ENCODE measurements around the gene CDK14.

The CDK14 gene

DNA sequence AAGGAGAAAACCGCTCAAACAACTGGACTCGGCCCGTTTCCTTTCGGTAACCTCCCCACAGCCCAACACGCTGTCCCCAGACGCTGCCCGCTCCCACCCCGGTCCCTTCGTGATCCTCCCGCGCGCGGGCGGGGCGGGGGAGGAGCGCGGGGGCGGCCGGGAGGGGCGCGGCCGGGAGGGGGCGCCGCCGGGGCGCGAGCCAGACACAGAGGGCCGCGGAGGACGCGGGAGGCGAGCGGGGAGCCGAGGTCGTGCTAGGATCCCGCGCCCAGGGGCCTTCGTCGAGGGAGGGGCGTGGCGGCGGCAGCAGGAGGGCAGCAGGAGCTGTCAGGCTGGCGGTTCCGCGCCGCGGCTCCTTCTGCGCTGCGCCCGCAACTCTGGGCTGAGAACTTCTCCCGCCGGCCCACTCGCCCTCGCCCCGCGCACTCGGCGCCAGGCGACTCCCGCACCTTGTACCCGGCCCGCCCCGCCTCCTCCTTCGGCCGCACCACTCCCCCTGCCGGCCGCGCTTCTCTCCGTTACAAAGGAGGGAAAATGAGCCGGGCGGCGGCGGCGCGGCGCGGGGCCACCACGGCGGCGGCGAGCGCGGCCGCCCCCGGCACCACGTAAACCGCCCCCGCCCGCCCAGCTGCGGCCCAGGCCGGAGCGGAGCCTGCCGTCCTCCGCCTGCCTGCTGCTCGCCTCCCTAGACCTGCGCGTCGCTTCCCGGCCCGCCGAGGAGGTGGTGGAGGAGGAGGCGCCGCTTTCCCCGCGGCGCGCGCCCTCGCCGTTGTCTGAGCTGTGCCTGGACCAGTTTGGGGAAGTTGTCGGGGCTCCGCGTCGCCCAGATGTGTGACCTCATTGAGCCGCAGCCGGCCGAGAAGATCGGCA lies at the start of gene CDK14:
Gene CDK14, plus strand, starts transcription at position 521 of the 870 bp plus-strand sequence. Its CDS starts 307 bp downstream, at position 828.
- peak; percentile 46 to 68 for DNase-seq

DNA sequence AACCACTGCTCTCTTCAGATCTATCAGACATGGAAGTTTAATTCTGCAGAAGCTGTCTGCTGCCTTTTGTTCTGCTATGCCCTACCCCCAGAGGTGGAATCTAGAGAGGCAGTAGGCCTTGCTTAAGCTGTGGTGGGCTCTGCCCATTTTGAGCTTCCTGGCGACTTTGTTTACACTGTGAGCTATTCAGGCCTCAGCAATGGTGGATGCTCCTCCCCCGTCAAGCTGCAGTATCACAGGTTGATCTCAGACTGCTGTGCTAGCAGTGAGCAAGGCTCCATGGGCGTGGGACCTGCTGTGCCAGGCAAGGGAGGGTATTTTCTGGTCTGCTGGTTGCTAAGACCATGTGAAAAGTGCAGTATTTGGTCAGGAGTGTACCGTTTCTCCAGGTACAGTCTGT lies 45.1 kb upstream of the CDK14 start:
- DNase-seq: no peak

DNA sequence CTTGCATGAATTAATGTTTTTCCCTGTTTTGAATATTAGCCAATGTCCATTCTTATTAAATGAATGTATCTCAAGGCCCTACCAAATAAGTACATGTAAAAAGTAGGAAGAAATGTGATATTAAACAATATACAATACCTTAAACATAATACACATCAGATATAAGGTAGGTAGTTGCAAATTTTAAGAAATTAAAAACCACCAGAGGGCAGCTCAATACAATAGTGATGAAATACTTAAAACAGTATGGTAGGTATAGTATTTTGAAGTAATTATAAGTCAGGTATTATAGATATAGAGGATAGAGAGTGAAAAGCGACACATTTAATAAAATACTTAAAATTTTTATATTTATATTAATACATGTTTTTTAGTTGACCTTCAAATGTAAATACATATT lies 43.6 kb upstream of the CDK14 start:
- DNase-seq: no peak

DNA sequence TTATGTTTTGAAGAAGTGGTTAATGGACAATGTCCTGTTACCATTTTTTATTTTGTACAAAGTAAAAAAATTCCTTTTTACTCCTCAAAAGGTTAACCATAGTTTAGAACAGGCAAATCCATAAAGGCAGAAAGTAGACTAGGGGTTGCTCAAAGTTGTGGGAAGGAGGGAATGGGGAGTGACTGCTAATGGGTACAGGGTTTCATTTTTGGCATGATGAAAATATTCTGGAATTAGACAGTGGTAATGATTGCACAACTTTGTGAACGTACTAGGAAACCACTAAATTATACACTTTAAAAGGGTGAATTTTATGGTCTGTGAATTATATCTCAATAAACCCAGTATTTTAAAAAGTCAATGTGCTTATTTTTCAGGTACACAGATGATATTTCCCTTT lies 35.4 kb upstream of the CDK14 start:
- no peak for DNase-seq

DNA sequence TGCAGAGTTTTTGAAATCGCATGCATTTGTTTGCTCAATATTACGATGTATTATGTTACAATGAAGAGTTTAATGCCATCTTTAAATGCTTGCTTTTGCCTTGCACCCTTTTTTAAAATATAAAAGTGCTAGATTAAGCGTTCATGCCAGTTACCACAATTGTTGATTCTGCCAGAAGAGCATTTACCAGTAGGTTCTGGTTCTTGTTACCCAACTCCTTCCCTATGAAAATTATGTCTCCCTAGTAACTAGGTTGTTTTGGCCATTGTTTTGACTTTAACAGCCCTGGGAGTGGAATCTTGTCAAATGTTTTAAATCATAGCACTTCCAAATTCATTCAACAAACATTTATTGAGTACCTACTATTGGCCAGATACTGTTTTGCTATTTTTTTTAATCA lies 32.8 kb upstream of the CDK14 start:
- DNase-seq: no peak

DNA sequence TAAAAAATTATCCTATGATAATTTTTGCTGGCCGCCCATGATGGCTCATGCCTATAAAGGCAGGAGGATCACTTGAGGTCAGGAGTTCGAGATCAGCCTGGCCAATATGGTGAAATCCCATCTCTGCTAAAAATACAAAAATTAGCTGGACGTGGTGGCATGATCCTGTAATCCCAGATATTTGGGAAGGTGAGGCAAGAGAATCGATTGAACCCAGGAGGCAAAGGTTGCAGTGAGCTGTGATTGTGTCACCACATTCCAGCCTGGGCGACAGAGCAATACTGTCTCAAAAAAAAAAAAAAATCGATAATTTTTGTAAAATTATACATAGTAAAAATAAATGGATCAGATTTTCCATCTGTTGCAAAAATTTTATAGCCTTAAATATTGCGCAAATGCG lies 31.7 kb upstream of the CDK14 start:
- no peak for DNase-seq

DNA sequence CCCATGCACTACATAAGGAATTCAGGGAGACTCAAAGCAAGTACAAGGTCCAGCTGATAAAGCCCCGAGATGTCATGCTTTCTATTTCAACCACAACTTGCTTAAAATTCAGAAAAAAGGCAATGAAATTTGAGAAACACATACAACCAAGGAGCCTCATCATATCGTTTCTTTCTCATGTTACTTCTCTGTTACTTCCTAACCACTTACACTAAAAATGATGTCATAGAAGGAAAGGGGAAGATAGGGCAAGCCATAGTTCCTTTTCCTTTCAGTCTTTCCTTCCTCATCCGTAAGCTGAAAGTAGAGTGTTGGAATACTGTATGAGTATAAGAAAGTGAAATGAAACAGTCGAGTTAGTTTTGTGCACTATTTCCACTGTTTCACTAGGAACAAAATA lies 27.9 kb upstream of the CDK14 start:
- no peak for DNase-seq

DNA sequence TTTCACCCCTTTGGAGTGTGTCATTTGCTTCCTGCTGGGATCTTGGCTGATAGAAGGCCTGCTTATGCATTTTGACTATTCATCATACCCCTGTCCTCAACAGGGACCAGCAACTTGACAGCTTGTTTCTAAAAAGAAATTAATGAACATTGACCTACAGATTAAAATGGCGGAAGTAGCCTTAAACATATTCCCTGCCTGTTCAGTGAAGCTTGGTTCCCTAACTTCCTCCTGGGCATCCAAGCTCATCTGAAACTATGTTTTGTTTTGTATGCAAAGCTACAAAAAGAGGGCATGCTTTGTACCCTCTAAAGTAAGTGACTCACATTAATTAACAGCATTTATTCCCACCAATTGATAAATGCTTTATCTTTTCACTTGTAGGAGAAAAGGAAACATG lies 26.8 kb upstream of the CDK14 start:
- no peak for DNase-seq

DNA sequence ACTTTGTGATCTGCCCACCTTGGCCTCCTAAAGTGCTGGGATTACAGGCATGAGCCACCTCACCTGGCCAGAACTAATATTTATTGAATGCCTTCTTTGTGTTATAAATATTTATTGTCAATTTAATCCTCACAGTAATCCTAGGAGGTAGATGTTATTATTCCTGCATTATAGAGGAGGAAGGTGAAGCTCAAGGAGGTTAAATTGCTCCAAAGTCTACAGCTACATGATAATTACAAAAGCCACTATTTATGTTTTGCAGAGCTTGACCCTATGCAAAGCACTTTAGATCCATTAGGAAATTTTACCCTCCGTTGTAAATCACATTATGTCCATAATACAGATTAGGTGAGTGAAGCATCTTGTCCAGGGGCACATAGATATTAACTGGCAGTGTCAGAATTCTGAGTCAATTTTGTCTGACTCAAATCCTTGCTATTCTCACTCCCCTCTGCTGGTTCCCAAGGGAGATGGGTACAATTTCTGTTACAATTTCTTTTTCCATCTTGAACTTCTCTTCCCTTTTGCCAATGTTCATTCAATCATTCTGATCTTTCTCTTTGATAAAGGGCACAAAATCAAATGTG lies 25.7 kb upstream of the CDK14 start:
- no peak for DNase-seq

DNA sequence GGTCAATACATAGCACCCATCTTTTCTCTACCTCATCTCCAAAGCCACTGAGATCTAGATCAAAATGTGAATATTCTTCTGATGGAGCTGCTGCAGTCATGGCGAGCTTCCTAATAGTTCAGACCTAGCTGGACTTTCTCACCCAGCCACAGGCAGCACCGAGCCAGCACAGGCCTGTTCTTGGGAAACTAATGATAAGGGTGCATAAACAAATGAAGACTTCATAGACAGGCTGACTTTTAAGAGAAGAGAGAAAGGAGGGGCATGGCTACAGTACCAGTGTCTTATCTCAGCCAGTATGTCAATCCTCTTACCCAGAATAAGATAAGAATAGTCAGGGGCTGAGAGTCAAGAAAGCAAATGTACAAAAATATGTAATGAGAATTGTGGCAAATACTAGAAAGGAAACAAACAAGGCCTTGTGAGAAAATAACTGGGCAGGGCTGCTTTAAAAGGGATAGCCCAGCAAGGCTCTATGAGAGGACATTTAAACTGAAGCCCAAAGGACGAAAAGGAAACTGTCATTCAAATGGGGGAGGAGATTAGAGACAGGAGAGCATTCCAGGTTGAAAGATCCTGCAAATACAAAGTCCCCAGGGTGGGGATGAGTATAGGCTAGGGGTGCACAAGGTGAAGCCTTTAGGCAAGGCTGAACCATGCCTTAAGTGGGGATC lies 21.8 kb upstream of the CDK14 start:
- DNase-seq: no peak

DNA sequence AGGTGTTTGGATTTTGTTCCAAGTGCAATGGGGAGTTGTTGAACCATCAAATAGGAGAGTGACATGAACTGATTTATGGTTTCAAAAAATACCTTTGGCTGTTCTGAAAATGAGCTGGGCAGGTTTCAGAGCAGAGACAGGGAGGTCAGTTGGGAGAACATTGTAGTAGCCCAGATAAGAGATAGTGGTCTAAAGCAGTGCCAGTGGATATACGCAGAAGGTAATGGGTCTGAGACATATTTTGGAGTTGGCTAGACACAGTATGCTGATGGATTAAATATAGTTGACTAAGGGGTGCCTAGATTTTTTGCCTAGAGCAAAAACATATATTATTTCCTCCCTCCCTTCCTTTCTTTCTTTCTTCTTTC lies 21.3 kb upstream of the CDK14 start:
- DNase-seq: no peak

DNA sequence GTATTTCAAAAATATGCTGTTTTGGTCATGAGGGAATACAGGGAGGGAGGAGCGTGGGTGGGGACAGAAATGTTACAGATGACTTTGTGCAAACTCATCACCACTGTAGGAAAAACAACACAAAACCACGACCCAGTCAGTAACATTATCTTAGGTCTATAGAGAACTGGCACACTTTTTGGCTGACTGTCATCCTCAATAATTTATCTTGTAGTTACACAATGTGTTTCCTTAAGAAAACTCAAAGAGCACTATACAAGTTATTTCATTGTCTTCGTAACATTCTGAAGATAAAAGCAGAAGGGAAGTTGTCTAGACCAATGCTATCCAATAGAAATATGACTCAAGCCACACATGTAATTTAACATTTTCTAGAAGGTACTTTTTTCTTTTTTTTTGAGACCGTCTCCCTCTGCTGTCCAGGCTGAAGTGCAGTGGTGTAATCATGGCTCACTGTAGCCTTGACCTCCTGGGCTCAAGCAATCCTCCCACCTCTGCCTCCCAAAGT lies 16.9 kb upstream of the CDK14 start:
- no peak for DNase-seq

DNA sequence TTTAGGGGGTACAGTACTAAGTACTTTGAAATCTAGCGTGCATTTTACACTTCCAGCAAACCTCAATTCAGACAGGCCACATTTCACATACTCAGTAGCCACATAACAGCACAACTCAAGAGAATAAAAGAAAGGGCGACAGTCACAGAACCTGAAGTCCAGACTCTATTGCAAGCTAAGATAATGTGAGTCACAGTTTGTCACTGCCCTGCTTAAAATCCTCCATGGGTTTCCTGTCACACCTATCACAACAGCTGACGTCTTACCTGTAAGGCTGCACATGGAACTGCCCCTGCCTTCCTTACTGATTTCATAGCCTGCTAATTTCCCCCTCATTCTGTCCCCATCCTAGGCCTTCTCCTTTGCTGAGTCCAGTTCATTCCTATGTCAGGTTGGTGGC lies 16.1 kb upstream of the CDK14 start:
- DNase-seq: no peak

DNA sequence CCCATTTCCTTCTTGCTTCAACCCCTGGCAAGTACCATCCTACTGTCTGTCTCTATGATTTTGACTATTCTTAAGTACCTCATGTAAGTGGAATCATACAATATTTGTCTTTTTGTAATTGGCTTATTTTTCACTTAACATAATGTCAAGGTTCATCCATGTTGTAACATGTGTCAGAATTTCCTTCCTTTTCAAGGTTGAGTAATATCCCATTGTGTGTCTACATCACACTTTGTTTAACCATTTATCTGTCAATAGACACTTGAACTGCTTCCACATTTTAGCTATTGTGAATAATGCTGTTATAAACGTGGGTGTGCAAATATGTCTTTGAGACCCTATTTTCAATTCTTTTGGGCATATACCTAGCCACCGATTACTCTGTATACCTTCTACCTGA lies 14.0 kb upstream of the CDK14 start:
- no peak for DNase-seq

DNA sequence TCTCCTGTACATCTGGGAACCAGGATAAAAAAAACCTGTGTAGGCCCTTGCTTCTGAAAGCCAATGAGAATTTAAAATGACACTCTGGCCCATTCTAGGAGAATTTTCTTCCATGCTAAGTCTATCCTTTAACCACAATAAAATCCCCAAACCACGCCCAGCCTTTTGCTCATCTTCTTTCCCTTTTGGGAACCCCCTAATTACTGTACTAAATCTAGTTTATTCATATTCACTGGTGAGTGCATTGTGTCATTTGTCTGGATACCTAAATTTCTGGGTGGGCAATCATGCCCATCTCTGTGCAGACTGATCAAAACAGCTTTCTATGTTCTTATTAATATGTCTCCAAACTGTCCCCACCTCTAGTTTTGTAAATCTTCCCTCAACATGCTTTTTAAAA lies 11.7 kb upstream of the CDK14 start:
- no peak for DNase-seq

DNA sequence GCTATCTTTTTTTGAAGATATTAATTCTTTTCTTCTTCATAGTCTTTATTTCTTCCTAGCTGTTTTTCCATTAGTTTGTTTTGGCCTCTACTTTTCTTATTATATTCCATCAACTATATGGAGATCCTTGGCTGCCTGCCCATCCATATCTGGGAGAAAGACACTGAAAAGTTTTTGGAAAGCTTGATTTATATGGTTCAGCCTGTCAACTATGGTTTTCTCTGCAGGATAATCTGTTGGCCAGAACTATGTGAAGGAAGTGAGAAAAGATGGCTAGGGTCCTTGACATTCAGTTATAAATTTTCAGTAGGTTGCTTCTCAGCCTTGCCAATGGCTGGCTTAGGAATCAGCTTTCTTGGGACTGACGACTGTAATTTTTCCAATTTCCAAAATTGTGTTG lies 10.0 kb upstream of the CDK14 start:
- DNase-seq: no peak

DNA sequence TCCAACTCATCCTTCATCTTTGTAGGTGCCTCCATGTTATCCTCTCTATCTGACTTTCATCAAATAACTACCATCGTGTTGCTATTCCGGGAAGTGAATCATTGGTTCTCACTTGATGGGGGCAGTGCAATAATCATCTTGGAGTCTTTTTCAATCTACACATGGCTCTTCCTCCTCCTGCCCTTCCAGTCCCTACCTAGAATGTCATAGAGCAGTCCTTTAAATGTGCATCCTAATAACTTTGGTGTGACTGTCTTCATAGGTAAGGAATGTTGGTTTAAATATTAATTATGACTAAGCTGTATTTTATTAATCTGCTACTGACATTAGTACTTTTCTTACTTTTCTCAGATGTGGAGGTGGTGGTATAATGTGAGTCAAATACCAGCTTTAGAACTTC lies 8.4 kb upstream of the CDK14 start:
- no peak for DNase-seq

DNA sequence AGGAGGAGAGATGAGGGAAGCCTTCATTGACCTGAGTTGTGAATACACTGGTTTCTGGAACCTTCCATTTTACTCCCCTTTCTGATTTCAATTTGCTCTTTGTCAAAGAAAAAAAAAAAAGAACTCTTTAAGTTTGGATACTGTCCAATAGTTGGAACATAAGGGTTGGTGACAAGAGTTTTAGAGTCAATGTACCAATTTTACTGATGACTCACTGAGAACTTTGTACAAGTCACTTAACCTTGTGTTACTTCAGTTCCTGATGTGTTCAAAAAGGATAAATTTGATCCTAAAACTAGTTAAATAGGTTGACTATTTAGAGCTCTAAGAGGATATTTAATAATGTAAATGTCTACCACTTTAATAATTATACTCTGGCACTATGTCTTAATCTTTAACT lies 4.1 kb upstream of the CDK14 start:
- no peak for DNase-seq

DNA sequence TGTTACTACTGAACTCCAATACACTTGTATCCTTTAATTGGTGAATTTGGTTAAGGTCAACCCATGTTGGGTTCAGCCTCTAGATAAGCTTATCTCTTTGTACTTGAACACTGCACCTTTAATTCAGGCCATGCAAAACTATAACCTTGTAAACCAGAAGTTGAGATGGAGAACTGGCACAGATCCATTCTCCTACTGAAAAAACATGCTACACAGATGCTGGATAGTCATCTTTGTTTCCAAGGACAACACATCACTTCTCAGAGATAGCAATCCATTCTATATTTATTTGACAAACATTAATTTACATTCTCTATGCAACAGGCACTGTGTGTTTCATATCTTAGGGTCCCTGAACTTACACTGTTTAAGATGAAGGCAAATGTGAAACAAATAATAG lies 2.9 kb upstream of the CDK14 start:
- no peak for DNase-seq

DNA sequence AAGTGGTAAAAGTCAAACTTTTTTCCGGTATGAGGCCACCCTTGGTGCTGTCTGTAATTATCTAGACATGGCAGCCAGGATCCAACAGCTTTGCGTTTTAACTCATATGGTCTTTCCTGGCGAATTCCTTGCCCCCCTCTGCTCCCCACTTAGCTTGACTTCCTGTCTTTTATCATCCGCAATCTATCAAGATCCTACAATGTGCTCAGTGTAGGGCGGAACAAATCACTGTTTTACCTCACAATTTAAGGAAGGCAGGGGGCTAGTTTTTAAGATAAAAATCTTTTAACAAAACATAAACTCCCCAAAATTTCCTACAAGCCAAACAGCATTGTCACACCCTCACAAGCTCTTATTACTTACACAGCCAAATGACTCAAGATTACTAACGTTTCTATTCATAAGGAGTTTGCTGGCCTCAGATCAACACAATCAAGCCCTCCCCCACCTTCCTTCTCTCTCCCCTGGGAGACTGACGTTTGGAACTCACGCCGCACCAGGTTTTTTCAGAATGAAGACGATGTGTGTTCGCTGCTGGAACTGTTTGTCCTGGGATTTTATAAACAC lies 1.3 kb upstream of the CDK14 start:
- no peak for DNase-seq

DNA sequence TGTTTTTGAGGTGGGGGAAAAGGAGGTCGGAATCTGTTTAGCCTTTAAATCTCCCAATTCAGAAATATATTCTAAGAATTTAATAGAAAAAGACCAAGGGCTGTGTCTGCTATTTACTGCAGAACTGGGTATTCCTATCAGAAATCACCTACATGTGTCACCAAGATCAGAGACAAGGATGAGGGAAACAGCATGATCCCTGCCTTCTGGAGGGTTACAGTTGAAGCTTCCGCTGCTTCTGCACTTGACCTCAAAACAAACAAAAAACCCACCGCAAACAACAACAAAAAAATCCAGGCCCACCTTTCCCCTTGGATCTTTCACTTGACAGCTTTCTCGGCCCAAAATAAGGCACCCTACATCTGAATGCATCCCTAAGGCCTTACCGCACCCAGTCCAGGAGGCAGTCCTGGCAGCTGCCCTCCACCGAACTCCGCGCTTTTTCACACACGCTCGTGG lies 750 bp upstream of the CDK14 start:
- no peak for DNase-seq

DNA sequence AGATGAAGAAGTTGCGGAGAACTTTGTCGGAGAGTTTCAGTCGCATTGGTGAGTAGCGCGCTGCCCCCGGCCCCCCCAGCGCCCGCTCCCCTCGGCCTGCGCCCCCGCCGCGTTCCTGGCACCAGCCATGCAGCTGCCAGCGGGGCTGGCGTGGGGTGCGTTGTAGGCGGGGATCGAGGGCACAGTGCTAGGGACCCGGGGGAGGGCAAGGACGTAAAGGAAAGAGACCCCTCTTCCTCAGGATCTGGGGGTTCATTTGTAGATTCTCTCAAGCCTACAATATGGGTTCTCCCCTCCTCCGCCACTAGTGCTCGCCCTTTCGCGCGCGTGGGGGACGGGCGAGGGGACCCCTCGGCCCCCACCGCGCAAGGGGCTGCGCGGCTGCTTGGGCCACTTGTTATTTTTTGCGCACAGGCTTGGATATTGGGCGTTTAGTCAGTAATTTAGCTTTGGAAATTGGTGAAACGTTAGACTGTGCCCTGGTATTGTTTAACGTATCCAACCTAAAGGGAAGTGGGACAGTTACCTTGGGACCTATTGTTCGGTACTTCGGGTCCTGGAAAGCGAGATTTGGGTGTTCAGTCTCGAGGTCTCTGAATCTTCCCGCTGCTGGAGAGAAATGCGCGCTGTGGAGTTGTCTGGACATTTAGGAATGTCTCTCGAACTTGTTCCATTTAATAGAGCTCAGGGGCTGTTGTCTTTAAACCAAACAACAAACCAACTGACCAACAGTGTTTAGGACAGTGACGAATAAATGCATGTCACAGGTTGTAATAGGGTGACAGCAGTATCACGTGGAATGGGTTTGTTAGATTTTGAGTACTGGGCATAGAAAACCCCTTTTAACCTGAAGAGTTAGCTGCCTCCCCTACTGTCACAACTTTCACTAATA lies 796 bp downstream of the CDK14 start:
- DNase-seq: no peak
